Measurements from ENCODE around the gene NAB2.

The NAB2 gene

DNA sequence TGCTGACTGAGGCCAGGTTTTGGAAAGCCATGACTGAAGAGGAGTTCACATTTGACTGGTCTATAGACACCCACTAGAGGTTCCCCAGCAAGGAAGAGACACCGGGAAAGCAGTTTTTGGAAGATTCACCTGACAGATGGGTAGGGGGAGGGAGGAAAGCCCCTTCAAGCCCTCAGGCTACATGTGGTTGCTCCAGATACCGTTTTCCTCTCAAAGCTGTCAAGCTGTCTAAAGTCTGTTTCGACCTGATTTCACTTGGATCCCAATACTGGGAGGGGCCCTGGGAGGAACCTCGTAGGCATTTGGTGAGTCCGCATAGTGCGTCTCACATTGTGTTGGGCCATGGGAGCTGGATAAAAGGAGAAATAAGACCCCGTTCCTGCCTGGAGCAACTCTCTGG lies 37.6 kb downstream of the NAB2 start:
- Histone ChIP-seq H3K4me1 (ENCODE audit: insufficient read depth, low read length) (peaks cover 30% of the 10 kb centered on the region), H3K9ac (ENCODE audit: low read depth, low read length) (no peak overlapping the region), H3K9me3 (ENCODE audit: control insufficient read depth, insufficient read depth, low read length) (no peaks in the 10 kb centered on the region; the same call in 1 of the 2 replicates), H3K36me3 (ENCODE audit: insufficient read depth, low read length) (no peaks in the 10 kb centered on the region)

DNA sequence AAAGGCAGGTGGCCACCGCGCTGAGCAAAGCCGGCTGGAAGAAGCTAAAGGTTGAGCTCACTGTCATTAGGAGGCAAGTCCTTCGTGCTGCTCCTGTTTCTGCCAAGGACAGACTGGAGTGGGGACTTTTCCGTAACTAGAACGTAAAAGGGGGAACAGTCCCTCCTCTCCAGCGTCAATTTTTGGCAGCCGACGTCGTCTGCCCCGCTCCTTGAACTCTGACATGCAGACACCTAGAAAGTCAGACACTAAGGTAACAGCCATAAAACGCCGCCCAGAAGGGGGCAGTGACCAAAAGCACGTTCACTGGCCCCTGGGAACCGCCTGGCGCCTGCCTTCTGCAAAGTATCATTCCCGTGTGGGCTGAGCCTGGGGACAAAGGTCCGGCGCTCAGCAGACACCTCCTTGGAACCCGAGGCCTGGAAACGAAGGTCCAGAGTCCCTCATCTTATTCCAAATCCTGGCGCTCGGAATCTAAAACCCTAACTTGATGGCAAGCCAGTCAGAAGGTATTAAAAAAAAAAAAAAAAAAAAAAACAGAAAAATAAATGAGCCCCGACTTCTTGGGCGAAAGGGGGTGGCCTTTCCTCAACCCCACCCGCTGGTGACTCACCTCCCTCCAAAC lies 38.3 kb downstream of the NAB2 start:
- H3K4me1 ChIP-seq (ENCODE audit: insufficient read depth, low read length) = peaks cover 36% of the 10 kb centered on the region
- peak overlapping the region; percentile 98; the same call in 1 of the 2 replicates for H3K9ac ChIP-seq (ENCODE audit: low read depth, low read length)
- no peaks in the 10 kb centered on the region; the same call in 1 of the 2 replicates for H3K9me3 ChIP-seq (ENCODE audit: control insufficient read depth, insufficient read depth, low read length)
- no peaks in the 10 kb centered on the region for H3K36me3 ChIP-seq (ENCODE audit: insufficient read depth, low read length)

- Histone ChIP-seq H3K9me3 (ENCODE audit: control insufficient read depth, insufficient read depth, low read length) (no peaks in the 10 kb centered on the region; the same call in 1 of the 2 replicates), H3K4me1 (ENCODE audit: insufficient read depth, low read length) (peaks cover 43% of the 10 kb centered on the region), H3K36me3 (ENCODE audit: insufficient read depth, low read length) (no peaks in the 10 kb centered on the region), H3K9ac (ENCODE audit: low read depth, low read length) (peak within 1 kb of the TSS; percentile 98)
Measured at GRCh38 chr12:57127726-57128518, 39.0 kb downstream of the NAB2 start, which contains the start of gene LRP1. LRP1 (plus strand) TSS chr12:57128483; CDS start chr12:57128965, 482 bp downstream.

GRCh38 chr12:57128519-57129247 lies 39.8 kb downstream of the NAB2 start:
- Histone ChIP-seq H3K4me1 (ENCODE audit: insufficient read depth, low read length) (peaks cover 50% of the 10 kb centered on the region), H3K36me3 (ENCODE audit: insufficient read depth, low read length) (no peaks in the 10 kb centered on the region), H3K9me3 (ENCODE audit: control insufficient read depth, insufficient read depth, low read length) (no peaks in the 10 kb centered on the region), H3K9ac (ENCODE audit: low read depth, low read length) (peak overlapping the region; percentile 82)

GRCh38 chr12:57129321-57129842 lies 40.5 kb downstream of the NAB2 start:
- Histone ChIP-seq H3K9me3 (ENCODE audit: control insufficient read depth, insufficient read depth, low read length) (no peaks in the 10 kb centered on the region), H3K36me3 (ENCODE audit: insufficient read depth, low read length) (no peaks in the 10 kb centered on the region), H3K9ac (ENCODE audit: low read depth, low read length) (peak overlapping the region; percentile 82), H3K4me1 (ENCODE audit: insufficient read depth, low read length) (peaks cover 56% of the 10 kb centered on the region)

GRCh38 chr12:57129889-57130288 lies 41.0 kb downstream of the NAB2 start:
- no peaks in the 10 kb centered on the region for H3K36me3 ChIP-seq (ENCODE audit: insufficient read depth, low read length)
- H3K9ac ChIP-seq (ENCODE audit: low read depth, low read length) = peak overlapping the region; percentile 82
- peaks cover 54% of the 10 kb centered on the region for H3K4me1 ChIP-seq (ENCODE audit: insufficient read depth, low read length)
- no peaks in the 10 kb centered on the region for H3K9me3 ChIP-seq (ENCODE audit: control insufficient read depth, insufficient read depth, low read length)

- no peak overlapping the region for H3K9ac ChIP-seq (ENCODE audit: low read depth, low read length)
- H3K9me3 ChIP-seq (ENCODE audit: control insufficient read depth, insufficient read depth, low read length) = no peaks in the 10 kb centered on the region
- H3K36me3 ChIP-seq (ENCODE audit: insufficient read depth, low read length) = no peaks in the 10 kb centered on the region
- peaks cover 64% of the 10 kb centered on the region for H3K4me1 ChIP-seq (ENCODE audit: insufficient read depth, low read length)
Measured at GRCh38 chr12:57130941-57131340, 42.0 kb downstream of the NAB2 start.

GRCh38 chr12:57131896-57132744 lies 43.2 kb downstream of the NAB2 start:
- Histone ChIP-seq H3K4me1 (ENCODE audit: insufficient read depth, low read length) (peaks cover 61% of the 10 kb centered on the region), H3K9ac (ENCODE audit: low read depth, low read length) (no peak overlapping the region), H3K36me3 (ENCODE audit: insufficient read depth, low read length) (no peaks in the 10 kb centered on the region)

GRCh38 chr12:57133013-57133569 lies 44.2 kb downstream of the NAB2 start:
- H3K36me3 ChIP-seq (ENCODE audit: insufficient read depth, low read length) = no peaks in the 10 kb centered on the region
- H3K4me1 ChIP-seq (ENCODE audit: insufficient read depth, low read length) = peaks cover 61% of the 10 kb centered on the region
- no peak overlapping the region for H3K9ac ChIP-seq (ENCODE audit: low read depth, low read length)
- H3K9me3 ChIP-seq (ENCODE audit: control insufficient read depth, insufficient read depth, low read length) = no peaks in the 10 kb centered on the region

More at GRCh38 chr12:57131896-57132744, 43.2 kb downstream of the NAB2 start:
- no peaks in the 10 kb centered on the region for H3K9me3 ChIP-seq (ENCODE audit: control insufficient read depth, insufficient read depth, low read length)

GRCh38 chr12:57133916-57134315 lies 45.0 kb downstream of the NAB2 start:
- H3K4me1 ChIP-seq (ENCODE audit: insufficient read depth, low read length) = peaks cover 63% of the 10 kb centered on the region
- no peaks in the 10 kb centered on the region for H3K9me3 ChIP-seq (ENCODE audit: control insufficient read depth, insufficient read depth, low read length)
- no peak overlapping the region for H3K9ac ChIP-seq (ENCODE audit: low read depth, low read length)
- no peaks in the 10 kb centered on the region for H3K36me3 ChIP-seq (ENCODE audit: insufficient read depth, low read length)

DNA sequence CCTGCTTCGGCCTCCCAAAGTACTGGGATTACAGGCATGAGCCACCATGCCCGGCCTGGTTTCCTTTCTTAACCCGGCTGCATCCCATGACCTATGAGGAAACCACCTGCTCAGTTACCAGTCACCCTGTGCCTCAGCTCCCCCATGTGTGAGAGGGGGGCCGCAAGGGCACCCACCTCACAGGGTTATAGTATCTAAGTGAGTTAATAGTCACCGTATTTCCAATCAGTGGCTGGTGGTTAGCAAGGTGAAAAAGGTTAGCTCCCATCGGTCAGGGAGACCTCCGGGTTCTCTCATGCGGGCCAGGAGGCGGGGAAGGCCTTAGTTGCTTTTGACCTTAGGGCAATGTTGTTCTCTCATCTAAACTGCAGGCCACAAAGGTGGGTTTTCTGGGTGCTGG lies 46.0 kb downstream of the NAB2 start:
- Histone ChIP-seq H3K36me3 (ENCODE audit: insufficient read depth, low read length) (peaks cover 6% of the 10 kb centered on the region; the same call in 1 of the 2 replicates), H3K4me1 (ENCODE audit: insufficient read depth, low read length) (peaks cover 59% of the 10 kb centered on the region), H3K9me3 (ENCODE audit: control insufficient read depth, insufficient read depth, low read length) (no peaks in the 10 kb centered on the region), H3K9ac (ENCODE audit: low read depth, low read length) (peak overlapping the region; percentile 24; the same call in 1 of the 2 replicates)

DNA sequence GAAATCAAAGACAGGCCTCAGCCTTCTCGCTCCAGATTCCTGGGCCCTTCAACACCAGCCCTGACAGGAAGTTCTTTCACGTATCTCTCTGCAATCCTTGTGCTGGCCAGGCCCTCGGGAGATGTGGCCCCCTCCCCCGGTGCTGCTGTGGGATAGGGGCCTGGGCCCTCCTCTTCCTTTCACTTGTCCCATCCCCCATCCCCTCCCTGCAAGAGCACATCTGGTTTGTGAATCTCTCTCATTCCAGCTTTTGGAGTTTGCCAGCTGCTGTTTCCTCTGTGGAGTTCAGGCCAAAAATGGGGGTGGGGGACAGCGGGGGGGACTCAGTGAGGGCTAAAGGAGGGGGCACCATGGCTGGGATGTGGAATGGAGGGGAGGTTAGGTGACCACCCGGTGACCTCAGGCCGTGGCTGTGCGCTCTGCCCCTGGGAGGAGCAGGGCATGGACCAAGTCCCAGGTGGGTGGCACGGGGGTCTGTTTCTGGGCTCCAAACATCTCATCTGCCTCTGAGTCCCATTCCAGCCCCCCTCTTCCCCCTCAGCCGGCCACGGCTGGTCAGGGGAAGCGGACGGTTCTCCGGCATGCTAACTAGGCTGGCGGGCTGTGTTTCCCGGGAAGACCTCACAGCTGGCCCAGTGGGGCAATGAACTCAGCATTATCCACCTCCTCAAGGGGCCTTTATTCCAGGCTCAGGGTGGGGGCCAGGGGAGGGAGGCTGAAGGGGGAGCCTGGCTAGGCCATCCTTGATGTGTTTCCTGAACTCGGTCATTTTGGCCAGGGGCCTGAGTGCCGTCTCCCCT lies 46.8 kb downstream of the NAB2 start:
- Histone ChIP-seq H3K4me1 (ENCODE audit: insufficient read depth, low read length) (peaks cover 52% of the 10 kb centered on the region), H3K36me3 (ENCODE audit: insufficient read depth, low read length) (peaks cover 6% of the 10 kb centered on the region; the same call in 1 of the 2 replicates), H3K9ac (ENCODE audit: low read depth, low read length) (peak overlapping the region; percentile 24), H3K9me3 (ENCODE audit: control insufficient read depth, insufficient read depth, low read length) (no peaks in the 10 kb centered on the region)

All from ES-I3 (cell line).